Psoas muscle (tissue), 8 donors: Measurements from ENCODE around the gene TNS3. TPM values are rescaled to one million over a fixed set of nuclear protein-coding genes. Genes with fewer than 3 reads are reported as not detected.

Experiments used
- ATAC-seq, 4 donors: fragments of 200-7000 bp; cut with Tn5 transposase; one replicate each; pipeline ENCODE4 v1.9.1; 2020; ENCODE audit warnings: moderate library complexity in 3 of 4, mild to moderate bottlenecking in 2 of 4
- DNase-seq, 2 donors: peaks; one replicate each; pipeline ENCODE4 v3.0.0-alpha.2; 2020
- H3K27ac ChIP-seq: fragments of 200-600 bp; one replicate; pipeline ENCODE4 v1.8.0; 2022
- H3K27me3 ChIP-seq, 3 donors: fragments of 200-600 bp in 1 of 3; one replicate each; pipeline versions ENCODE4 v1.6.1 to v1.8.0; 2013 to 2022; ENCODE audit warnings: low read length in 2 of 3, mild to moderate bottlenecking in 2 of 3, moderate library complexity in 1 of 3; ENCODE audit not compliant: insufficient read depth in 3 of 3
- H3K36me3 ChIP-seq, 2 donors: fragments of 200-600 bp in 1 of 2; one replicate each; pipeline versions ENCODE4 v1.6.1 to v1.8.0; 2013 to 2022; ENCODE audit warnings: low read depth in 1 of 2, mild to moderate bottlenecking in 1 of 2, moderate library complexity in 1 of 2; ENCODE audit not compliant: insufficient read depth in 1 of 2
- H3K4me1 ChIP-seq: fragments of 200-600 bp; one replicate; pipeline ENCODE4 v1.8.0; 2022
- H3K4me3 ChIP-seq: fragments of 200-600 bp; one replicate; pipeline ENCODE4 v1.8.0; 2022; ENCODE audit warnings: mild to moderate bottlenecking
- H3K9me3 ChIP-seq: fragments of 200-600 bp; one replicate; pipeline ENCODE4 v1.8.0; 2022
- CTCF ChIP-seq: fragments of 200-600 bp; IDR thresholded peaks from one replicate; pipeline ENCODE4 v1.8.0; 2022; ENCODE audit warnings: antibody characterized with exemption
- WGBS, 3 donors: extraction: QIAGEN DNeasy Blood & Tissue Kit; methylation state at CpG; one replicate each; pipeline versions ENCODE4 v1.1.6 to v1.1.7; 2013; 5-methylcytosine and 5-hydroxymethylcytosine counted together
- intact Hi-C, 2 donors: fragments of 100-400 bp; cut with DNase I; formaldehyde crosslinking; loops; one replicate each; pipeline versions ENCODE4 v1.11.0 to v1.14.2; 2022
- polyA plus RNA-seq, 3 donors: library from polyadenylated mRNA; stranded (reverse); fragments of 200-250 nt; gene quantifications; one replicate each; pipeline ENCODE4 v1.2.3, GENCODE V29; 2013
- total RNA-seq, 4 donors: library from RNA; stranded (reverse); fragmentation: NEBNext Ultra II Directional in 2 of 4; extraction: Animal tissue kit (Norgen Biotek cat#: 25700) in 2 of 4; gene quantifications; one replicate each; pipeline versions ENCODE4 v1.2.1 to v1.2.4, GENCODE V29; 2021 to 2023
- donor health status: healthy with polysubstance abuse.
- donor health status: DM: no; HTN: no; CAD: no; lungs with moderate emphysema.
- donor health status: Bipolar disorder and iron deficiency.
- donor health status: healthy.
- donor health status: DM: yes; HTN: yes; CAD: no.
- donor health status: DM: no; HTN: no; CAD: no.
- donor health status: DM: no; HTN: no; CAD: no.
- donor health status: DM: yes; HTN: yes; CAD: no.

The TNS3 gene
- total and polyA plus RNA-seq, 7 donors = 11.5 to 75.3 (median 35.0) TPM

GRCh38 chr7:47266799-47267198, 315.1 kb downstream of the TNS3 start:
- peaks cover 7% of the 10 kb centered on the region for H3K9me3 ChIP-seq
- no peak overlapping the region for H3K4me3 ChIP-seq
- H3K27ac ChIP-seq = no peak overlapping the region
- 75 to 78% (median 75%) methylated on average over 6 of the region's 6 CpGs for WGBS, 3 donors
- peak; percentile 29 to 52 (median 40) for ATAC-seq
- peaks cover 4% of the 10 kb centered on the region for H3K4me1 ChIP-seq
- TF ChIP-seq CTCF = no peak
- intact Hi-C loops = loop anchor here (2.0 to 5.0 kb wide), 3 partner anchors 171 to 552 kb away; no protein-coding TSS in a partner anchor
- H3K36me3 ChIP-seq = no peaks in the 10 kb centered on the region
- no peak for DNase-seq
- no peaks in the 10 kb centered on the region for H3K27me3 ChIP-seq

DNA sequence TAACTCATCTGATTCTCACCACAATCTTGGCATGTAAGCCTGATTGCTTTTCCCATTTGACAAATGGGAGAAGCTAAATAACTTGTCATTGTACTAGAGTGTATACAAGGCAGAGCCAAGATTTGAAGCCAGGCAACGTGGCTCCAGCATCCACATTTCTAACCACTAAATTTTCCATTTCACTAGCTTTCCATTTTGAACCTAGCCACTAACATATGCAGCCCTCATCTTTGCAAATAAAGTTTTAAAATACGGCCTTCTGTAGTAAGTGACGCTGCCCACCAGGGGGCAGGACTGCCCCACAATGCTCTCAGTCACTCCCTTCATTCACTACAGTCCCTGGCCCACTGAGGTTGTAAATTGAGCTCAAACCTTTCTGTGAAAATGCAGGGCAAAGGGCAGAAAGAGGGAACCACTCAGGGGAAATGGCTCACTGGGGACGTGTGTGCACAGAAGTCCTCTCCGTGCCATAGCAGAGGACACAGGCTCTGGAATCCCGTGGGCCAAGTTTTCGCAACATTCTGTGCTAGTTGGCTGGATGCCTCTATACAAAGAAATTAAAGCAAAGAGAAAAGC, 315.7 kb downstream of the TNS3 start:
- 15 to 16% (median 15%) methylated on average over 7 of the region's 7 CpGs for WGBS, 3 donors
- ATAC-seq (peak; percentile 82 to 90 (median 86)), DNase-seq (peak; percentile 50 to 74)
- TF ChIP-seq CTCF = peak; percentile 94
- no peak overlapping the region for H3K27ac ChIP-seq
- H3K36me3 ChIP-seq = no peaks in the 10 kb centered on the region
- intact Hi-C loops = loop anchor here (2.0 to 5.0 kb wide), 3 partner anchors 171 to 553 kb away; no protein-coding TSS in a partner anchor
- H3K4me1 ChIP-seq = peaks cover 4% of the 10 kb centered on the region
- peaks cover 7% of the 10 kb centered on the region for H3K9me3 ChIP-seq
- no peaks in the 10 kb centered on the region for H3K27me3 ChIP-seq
- H3K4me3 ChIP-seq = no peak overlapping the region

DNA sequence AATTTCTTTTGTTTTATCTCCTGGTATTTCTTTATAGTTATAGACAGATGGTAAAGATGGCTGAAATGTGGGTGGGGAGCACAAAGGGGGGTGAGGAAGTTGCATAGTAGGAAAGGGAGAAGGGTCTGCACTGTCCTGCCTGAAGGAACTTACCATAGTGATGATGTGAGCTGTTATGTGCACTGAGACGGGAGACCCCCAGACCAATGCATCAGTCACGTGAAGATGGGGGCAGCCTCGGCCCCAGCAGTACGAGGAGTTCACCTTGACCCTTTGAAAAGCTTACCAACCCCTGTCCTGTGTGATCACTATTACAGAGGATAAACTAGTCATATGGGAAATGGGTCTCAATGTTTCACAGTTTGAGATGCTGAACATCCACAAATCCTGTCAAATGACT, 316.3 kb downstream of the TNS3 start:
- Histone ChIP-seq H3K27me3 (no peaks in the 10 kb centered on the region), H3K36me3 (no peaks in the 10 kb centered on the region), H3K4me1 (peaks cover 4% of the 10 kb centered on the region), H3K9me3 (peaks cover 7% of the 10 kb centered on the region), H3K27ac (no peak overlapping the region), H3K4me3 (no peak overlapping the region)
- DNase-seq (no peak), ATAC-seq (no peak)
- TF ChIP-seq CTCF = no peak
- WGBS, 3 donors = 96 to 97% (median 96%) methylated on average over 4 of the region's 4 CpGs
- intact Hi-C loops = loop anchor here (2.0 to 5.0 kb wide), 3 partner anchors 172 to 553 kb away; no protein-coding TSS in a partner anchor

DNA sequence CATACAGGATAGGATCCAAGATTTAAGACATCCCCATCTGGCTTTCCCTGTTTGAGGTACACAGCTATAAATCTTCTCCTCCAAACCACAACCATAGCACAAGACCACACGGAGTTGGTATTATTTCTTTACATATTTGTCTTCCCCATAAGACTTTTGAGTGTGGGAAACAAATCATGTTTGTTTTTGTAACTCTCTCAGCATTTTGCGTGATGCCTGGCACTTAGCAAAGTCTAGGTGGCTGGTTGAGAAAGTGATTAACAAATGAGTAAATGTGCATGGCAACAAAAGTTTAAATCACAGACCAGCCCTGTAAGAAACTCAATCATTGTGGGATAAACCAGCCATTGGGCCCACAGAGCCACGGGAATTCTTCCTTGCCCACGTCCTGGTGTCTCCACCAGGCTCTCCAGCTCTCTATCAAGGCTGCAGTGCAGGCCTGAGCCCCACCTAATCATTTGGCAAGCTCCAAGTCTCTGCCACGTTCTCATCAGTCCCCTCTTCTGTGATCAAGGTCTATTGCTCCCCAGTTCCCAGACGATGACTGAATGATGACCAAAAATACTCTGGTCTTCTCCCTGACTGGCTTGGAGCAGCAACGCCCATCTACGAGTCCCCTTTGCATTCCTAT, 317.8 kb downstream of the TNS3 start:
- Histone ChIP-seq H3K27me3 (no peaks in the 10 kb centered on the region), H3K9me3 (peaks cover 7% of the 10 kb centered on the region), H3K36me3 (no peaks in the 10 kb centered on the region), H3K27ac (no peak overlapping the region), H3K4me3 (no peak overlapping the region), H3K4me1 (peaks cover 4% of the 10 kb centered on the region)
- DNase-seq (no peak), ATAC-seq (no peak)
- no peak for TF ChIP-seq CTCF
- intact Hi-C loops = no loop called here
- 79 to 85% (median 83%) methylated on average over 8 of the region's 8 CpGs for WGBS, 3 donors
